Stimulated activated CD4-positive, alpha-beta T cell treated with anti-CD3 and anti-CD28 coated beads, Interleukin-4, amount 100 ng/mL, for 24 hours (primary cell): ENCODE data around the gene SRP68.

Experiments used
- DNase-seq: peaks from one replicate; pipeline ENCODE4 v3.0.0-alpha.2; 2020

SRP68 gene

GRCh38 chr17:76072148-76072858 lies at the start of gene SRP68:
Gene SRP68, minus strand, starts transcription at chr17:76072517. Its CDS starts 26 bp downstream, at chr17:76072491.
- peak; percentile 86 for DNase-seq

GRCh38 chr17:76121932-76122430 lies 49.7 kb upstream of the SRP68 start:
- DNase-seq: no peak

- DNase-seq: no peak
These were observed 48.3 kb upstream of the SRP68 start for GRCh38 chr17:76120658-76121008.

GRCh38 chr17:76119409-76120371 lies 47.4 kb upstream of the SRP68 start:
- no peak for DNase-seq

GRCh38 chr17:76115138-76115754 lies 42.9 kb upstream of the SRP68 start:
- no peak for DNase-seq

- DNase-seq: no peak
These were observed 39.6 kb upstream of the SRP68 start for GRCh38 chr17:76111956-76112355.

GRCh38 chr17:76107509-76107908 lies 35.2 kb upstream of the SRP68 start:
- DNase-seq: no peak

- no peak for DNase-seq
These were observed 34.4 kb upstream of the SRP68 start for GRCh38 chr17:76106703-76107102.

GRCh38 chr17:76104896-76105231 lies 32.5 kb upstream of the SRP68 start:
- no peak for DNase-seq

GRCh38 chr17:76104140-76104895 lies 32.0 kb upstream of the SRP68 start:
- DNase-seq: no peak

- peak; percentile 92 for DNase-seq
These were observed 31.2 kb upstream of the SRP68 start, which contains the start of gene EXOC7 for GRCh38 chr17:76103274-76104139. Gene EXOC7, minus strand, starts transcription at chr17:76103787. Its CDS starts 95 bp downstream, at chr17:76103692.

GRCh38 chr17:76102944-76103273 lies 30.6 kb upstream of the SRP68 start:
- no peak for DNase-seq

GRCh38 chr17:76097716-76098295 lies 25.5 kb upstream of the SRP68 start:
- no peak for DNase-seq

- DNase-seq: no peak
These were observed 23.6 kb upstream of the SRP68 start for GRCh38 chr17:76095943-76096342.

GRCh38 chr17:76094046-76094445 lies 21.7 kb upstream of the SRP68 start:
- DNase-seq: no peak

- DNase-seq: no peak
These were observed 20.5 kb upstream of the SRP68 start for GRCh38 chr17:76092526-76093413.

- DNase-seq: no peak
These were observed 19.4 kb upstream of the SRP68 start for GRCh38 chr17:76091526-76092286.

GRCh38 chr17:76090517-76091129 lies 18.3 kb upstream of the SRP68 start:
- DNase-seq: no peak
